GM23248 (cell line): ENCODE data around the gene ERVV-1.

Source experiments
- EZH2 ChIP-seq: fragments of 200-600 bp; sonication (generic); IDR thresholded peaks from 2 replicates; pipeline ENCODE4 v1.6.1; 2018; ENCODE audit warnings: antibody characterized with exemption, mild to moderate bottlenecking; ENCODE audit not compliant: insufficient read depth, poor library complexity, severe bottlenecking
- EZH2phosphoT487 ChIP-seq: fragments of 200-600 bp; sonication (generic); IDR thresholded peaks from 2 replicates; pipeline ENCODE4 v1.6.1; 2018; ENCODE audit warnings: antibody characterized with exemption, moderate library complexity, mild to moderate bottlenecking, low read depth; ENCODE audit not compliant: insufficient read depth

- TF ChIP-seq EZH2 = no peak
- TF ChIP-seq EZH2phosphoT487 = no peak
Observed at GRCh38 chr19:52988506-52988905, 25.2 kb upstream of the ERVV-1 start.
